HepG2 (cell line): ENCODE data around the gene SLCO2A1. TPM values are rescaled to one million over a fixed set of nuclear protein-coding genes. Genes with fewer than 3 reads are reported as not detected.

Experiments
- ATAC-seq: fragments of 200-7000 bp; cut with Tn5 transposase; 3 replicates; pipeline ENCODE4 v1.9.1; 2020; ENCODE audit warnings: mild to moderate bottlenecking, moderate library complexity
- BruUV-seq: library from RNA; stranded (reverse); fragments of 400-500 nt; replicated peaks from 2 replicates; lab custom pipeline; 2021; lab: Mats Ljungman, UMichigan
- CTCF ChIA-PET: fragments of 300-600 bp; formaldehyde crosslinking; extraction: SDS; loops from one replicate; lab custom pipeline; 2021; ENCODE audit warnings: low total read pairs, inconsistent platforms, low intra/inter-chr PET ratio; lab: Yijun Ruan, JAX
- POLR2A ChIA-PET: fragments of 350-600 bp; sonication (Branson Sonifier 250); formaldehyde crosslinking; loops from one replicate; lab custom pipeline; 2020; ENCODE audit warnings: antibody characterized with exemption, inconsistent platforms; lab: Yijun Ruan, JAX
- DNase-seq: peaks from one replicate; pipeline ENCODE4 v3.0.0-alpha.2; 2015; ENCODE audit warnings: low spot score
- FAIRE-seq: peaks from 3 replicates; lab custom pipeline; 2011; peaks lifted over from hg19 to GRCh38; lab: Jason Lieb, UNC
- H2AFZ ChIP-seq: one replicate; pipeline ENCODE4 v1.6.1; 2011; ENCODE audit warnings: low read length, inconsistent platforms
- H3K27ac ChIP-seq: fragments of 300-600 bp; 3 replicates; pipeline ENCODE4 v1.8.0; 2011; ENCODE audit warnings: mixed run types, mild to moderate bottlenecking, mixed read lengths, low read length, inconsistent platforms; ENCODE audit not compliant: insufficient read depth; ENCODE audit errors: extremely low read length
- H3K27me3 ChIP-seq, 2 experiments: fragments of 200-600 bp in 1 of 2; 2 replicates in 1 of 2; 3 replicates in 1 of 2; pipeline versions ENCODE4 v1.6.0 to v1.8.0; 2011; ENCODE audit warnings: low read length in 2 of 2, mild to moderate bottlenecking in 2 of 2, moderate library complexity in 2 of 2, inconsistent platforms in 1 of 2; ENCODE audit not compliant: insufficient read depth in 2 of 2, control insufficient read depth in 1 of 2
- H3K36me3 ChIP-seq, 2 experiments: fragments of 200-600 bp in 1 of 2; replicated peaks in 1 of 2; 2 replicates in 1 of 2; 3 replicates in 1 of 2; pipeline versions ENCODE4 v1.5.1 to v1.8.0; 2011; ENCODE audit warnings: low read length in 2 of 2, inconsistent platforms in 1 of 2; ENCODE audit not compliant: insufficient read depth in 2 of 2, control insufficient read depth in 1 of 2
- H3K4me1 ChIP-seq: 2 replicates; pipeline ENCODE4 v1.5.1; 2012; ENCODE audit warnings: low read length, inconsistent platforms; ENCODE audit not compliant: insufficient read depth
- H3K4me2 ChIP-seq: 2 replicates; pipeline ENCODE4 v1.6.0; 2011; ENCODE audit warnings: low read depth, low read length, inconsistent platforms
- H3K4me3 ChIP-seq, 3 experiments: fragments of 200-600 bp in 1 of 3; sonication (generic), shearing (Covaris generic) in 1 of 3; replicated peaks in 1 of 3; 2 replicates each; pipeline ENCODE4 v1.5.1; 2011 to 2016; ENCODE audit warnings: low read length in 3 of 3, inconsistent platforms in 2 of 3, low read depth in 2 of 3, mild to moderate bottlenecking in 2 of 3, control low read depth in 1 of 3, mixed read lengths in 1 of 3; ENCODE audit not compliant: insufficient read depth in 1 of 3
- H3K79me2 ChIP-seq: one replicate; pipeline ENCODE4 v1.6.1; 2011; ENCODE audit warnings: low read length, inconsistent platforms; ENCODE audit not compliant: insufficient read depth
- H3K9ac ChIP-seq: 2 replicates; pipeline ENCODE4 v1.6.0; 2011; ENCODE audit warnings: mild to moderate bottlenecking, low read depth, low read length, inconsistent platforms; ENCODE audit not compliant: insufficient read depth
- H3K9me3 ChIP-seq: 2 replicates; pipeline ENCODE4 v1.5.1; 2012; ENCODE audit warnings: mild to moderate bottlenecking, low read length
- H4K20me1 ChIP-seq: 2 replicates; pipeline ENCODE4 v1.6.0; 2011; ENCODE audit warnings: inconsistent platforms, mild to moderate bottlenecking, low read length, moderate library complexity; ENCODE audit not compliant: insufficient read depth
- HMG20B ChIP-seq: conservative IDR thresholded peaks from 2 replicates; pipeline ENCODE4 v1.6.1; 2016; ENCODE audit warnings: missing genetic modification reagents, missing compliant biosample characterization
- KLF12 ChIP-seq: sonication (generic); formaldehyde crosslinking; IDR thresholded peaks from 2 replicates; pipeline ENCODE4 v1.4.0; 2020; ENCODE audit warnings: missing genetic modification reagents, borderline replicate concordance
- KLF15 ChIP-seq: sonication (generic); formaldehyde crosslinking; IDR thresholded peaks from 2 replicates; pipeline ENCODE4 v1.8.1; 2023; ENCODE audit warnings: borderline replicate concordance, mild to moderate bottlenecking, inconsistent platforms, missing genetic modification reagents, mixed read lengths
- ZFX ChIP-seq: sonication (generic); formaldehyde crosslinking; IDR thresholded peaks from 2 replicates; pipeline ENCODE4 v1.4.0; 2020; ENCODE audit warnings: mild to moderate bottlenecking, low read depth, missing genetic modification reagents, moderate library complexity
- ZNF543 ChIP-seq: sonication (generic); formaldehyde crosslinking; IDR thresholded peaks from 2 replicates; pipeline ENCODE4 v1.4.0; 2020; ENCODE audit warnings: mild to moderate bottlenecking, missing genetic modification reagents
- WGBS: methylation state at CpG from one replicate; pipeline ENCODE4 v1.1.6; 2017; ENCODE audit warnings: low lambda C conversion rate; 5-methylcytosine and 5-hydroxymethylcytosine counted together
- in situ Hi-C: cut with HindIII; loops from 2 replicates; pipeline ENCODE4 v1.10.0; 2017; ENCODE audit warnings: low pct_unique_long_range_greater_than_20kb; ENCODE audit not compliant: extremely low pct_ligation_motif_present
- intact Hi-C: fragments of 100-400 bp; cut with micrococcal nuclease; formaldehyde crosslinking; loops from one replicate; pipeline ENCODE4 v1.10.0; 2022; ENCODE audit not compliant: unreplicated experiment
- polyA plus RNA-seq, 8 experiments: library from polyadenylated mRNA; depleted of rRNA in 3 of 8; stranded (reverse) in 7 of 8; unstranded in 1 of 8; fragments of >200 nt; fragmentation: Illumina TruSeq in 4 of 8; extraction: Trizol in 4 of 8; gene quantifications; 2 replicates each; pipeline versions ENCODE4 v1.2.1 to v1.2.3, GENCODE V29; 2011 to 2016; ENCODE audit warnings: low read depth in 4 of 8, missing spikeins in 1 of 8, mixed read lengths in 1 of 8; ENCODE audit not compliant: insufficient read depth in 1 of 8
- total RNA-seq, 5 experiments: library from RNA; depleted of rRNA; stranded (reverse); fragments of >200 nt; fragmentation: Illumina TruSeq; extraction: Trizol; gene quantifications; 2 replicates each; pipeline ENCODE4 v1.2.3, GENCODE V29; 2016; ENCODE audit warnings: low read depth in 1 of 5

Gene SLCO2A1
- total and polyA plus RNA-seq, 2 of the 13 experiments (the other 11 are each of a cell fraction or from before 2014, with no cell fraction given), result 0.04 TPM; not detected in 1

- in situ Hi-C loops (no loop called here), intact Hi-C loops (no loop called here)
- POLR2A ChIA-PET, result no interaction called here
- FAIRE-seq (no peak), ATAC-seq (no peak), DNase-seq (no peak)
- 10% methylated on average over 2 of the region's 3 CpGs for WGBS
- Histone ChIP-seq H3K9ac (no peak overlapping the region), H3K79me2 (no peaks in the 10 kb centered on the region), H3K4me2 (no peak overlapping the region), H3K9me3 (no peaks in the 10 kb centered on the region), H3K4me3 (no peak overlapping the region), H3K27ac (no peak overlapping the region), H3K4me1 (no peaks in the 10 kb centered on the region), H3K27me3 (peaks cover 4 to 18% of the 10 kb centered on the region in 2 experiments; a peak in 4 of 5 replicates), H2AFZ (no peak overlapping the region), H3K36me3 (no peaks in the 10 kb centered on the region), H4K20me1 (no peaks in the 10 kb centered on the region)
- TF ChIP-seq HMG20B (CRISPR knock-in tag) (no peak), ZFX (CRISPR knock-in tag) (no peak), KLF12 (no peak)
- no TSS peak for BruUV-seq
- CTCF ChIA-PET, result no interaction called here
Measured at GRCh38 chr3:133882986-133883586, 146.6 kb downstream of the SLCO2A1 start.

GRCh38 chr3:133881939-133882825 lies 147.5 kb downstream of the SLCO2A1 start:
- intact Hi-C loops, result no loop called here
- TF ChIP-seq KLF15 (CRISPR knock-in tag) (no peak), ZNF543 (peak; percentile 90)

More at GRCh38 chr3:133881939-133882825, 147.5 kb downstream of the SLCO2A1 start:
- in situ Hi-C loops, result no loop called here
- Histone ChIP-seq H2AFZ (no peak overlapping the region), H3K27me3 (peaks cover 1 to 15% of the 10 kb centered on the region in 2 experiments; a peak in 3 of 5 replicates), H3K4me1 (no peaks in the 10 kb centered on the region), H3K79me2 (no peaks in the 10 kb centered on the region), H3K4me2 (no peak overlapping the region), H3K9me3 (no peaks in the 10 kb centered on the region), H4K20me1 (no peaks in the 10 kb centered on the region), H3K4me3 (no peak overlapping the region), H3K27ac (no peak overlapping the region), H3K9ac (no peak overlapping the region), H3K36me3 (no peaks in the 10 kb centered on the region)
- no peak for FAIRE-seq
- POLR2A ChIA-PET, result no interaction called here
- no peak for ATAC-seq
- CTCF ChIA-PET, result no interaction called here
- no peak for DNase-seq
- WGBS, result 7% methylated on average over 5 of the region's 5 CpGs
- BruUV-seq, result no TSS peak
